GM21825 (cell line): Measurements from ENCODE around the gene OR2F1.

ENCODE experiments used
- ATAC-seq: cut with Tn5 transposase; IDR thresholded peaks from one replicate; pipeline ENCODE4 v1.9.1; 2021; ENCODE audit warnings: mild to moderate bottlenecking, moderate library complexity; ENCODE audit not compliant: unreplicated experiment

The OR2F1 gene

GRCh38 chr7:143954544-143954943, at the start of gene OR2F1:
TSS of gene OR2F1 (plus strand) at chr7:143954844. CDS start at chr7:143959971, 5,127 bp downstream.
- no peak for ATAC-seq

- ATAC-seq, result no peak
Observed at GRCh38 chr7:143905509-143905908, 49.1 kb upstream of the OR2F1 start.

DNA sequence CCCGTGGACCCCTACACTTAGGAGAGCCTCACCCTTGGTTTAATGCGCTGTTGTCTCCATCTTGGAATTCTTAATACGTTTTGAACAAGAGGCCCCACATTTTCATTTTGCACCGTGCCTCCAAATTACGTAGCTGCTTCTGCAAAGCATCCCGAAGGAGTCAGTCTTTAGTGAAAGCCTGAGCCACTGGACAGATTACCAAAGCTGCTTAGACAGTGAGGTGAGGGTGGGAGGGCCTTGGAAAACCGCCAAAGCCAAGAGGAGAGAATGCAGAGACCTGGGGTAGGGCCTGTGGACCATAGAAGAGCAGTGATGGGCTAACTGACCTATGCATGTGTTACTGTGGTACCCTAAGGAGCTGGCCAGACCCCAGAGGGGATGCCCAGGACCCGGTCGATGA, 48.5 kb upstream of the OR2F1 start:
- no peak for ATAC-seq

DNA sequence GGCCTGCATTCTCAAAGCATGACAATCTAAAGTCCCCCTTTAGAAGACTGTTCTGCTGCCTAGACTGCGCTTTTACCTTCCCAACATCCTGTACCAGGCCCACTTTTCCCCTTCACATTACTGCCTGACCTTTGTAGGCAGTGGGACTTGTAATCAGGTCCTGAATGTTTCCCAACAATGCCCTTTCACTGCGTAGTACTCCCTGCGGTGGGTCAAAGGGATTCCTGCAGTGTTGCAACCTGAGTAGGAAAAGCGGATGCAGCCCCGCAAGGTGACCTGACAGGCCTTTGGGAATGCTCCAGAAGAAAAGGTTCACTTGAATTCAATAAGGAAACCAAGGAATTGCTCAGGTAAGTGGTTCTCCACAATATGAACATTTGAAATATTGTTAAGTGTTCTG, 47.7 kb upstream of the OR2F1 start:
- no peak for ATAC-seq

- no peak for ATAC-seq
Observed at GRCh38 chr7:143908120-143908519, 46.5 kb upstream of the OR2F1 start.

GRCh38 chr7:143909863-143910262, 44.8 kb upstream of the OR2F1 start:
- ATAC-seq, result no peak

GRCh38 chr7:143910473-143911248, 44.0 kb upstream of the OR2F1 start:
- ATAC-seq, result no peak

- ATAC-seq, result no peak
Observed at GRCh38 chr7:143913945-143914615, 40.6 kb upstream of the OR2F1 start.

DNA sequence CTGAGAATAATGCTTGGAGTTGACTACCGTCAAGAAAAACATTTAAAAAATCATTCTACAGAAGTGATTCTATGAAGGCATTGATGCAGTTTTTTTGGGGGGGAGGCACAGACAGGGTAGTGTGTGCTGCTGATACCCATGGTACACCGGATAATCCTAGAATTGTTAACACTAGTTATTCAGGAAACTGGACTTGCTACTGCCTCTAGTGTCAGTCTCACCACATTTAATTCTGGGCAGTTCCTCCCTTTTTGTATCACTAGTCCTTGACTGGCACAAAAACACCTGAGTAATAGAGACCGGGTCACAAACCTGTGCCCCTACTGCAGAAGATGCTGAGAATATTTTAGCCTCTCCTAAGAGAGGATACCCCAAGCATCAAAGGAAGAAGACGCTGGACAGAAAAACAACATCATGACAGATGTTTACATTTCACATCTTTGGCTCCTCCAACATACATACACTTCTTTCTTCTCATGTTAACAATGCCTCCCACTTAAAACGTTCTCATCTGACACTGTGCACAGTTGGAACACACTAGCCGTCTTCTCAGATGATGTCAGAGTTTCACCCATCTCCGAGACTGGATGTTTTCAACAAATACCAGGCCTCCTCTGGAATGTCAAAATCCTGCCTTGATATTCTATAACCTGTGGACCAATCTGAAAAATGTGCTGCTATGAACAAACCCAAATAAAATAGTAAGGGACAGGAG, 39.5 kb upstream of the OR2F1 start:
- no peak for ATAC-seq

- no peak for ATAC-seq
Observed at GRCh38 chr7:143924851-143925250, 29.8 kb upstream of the OR2F1 start.

DNA sequence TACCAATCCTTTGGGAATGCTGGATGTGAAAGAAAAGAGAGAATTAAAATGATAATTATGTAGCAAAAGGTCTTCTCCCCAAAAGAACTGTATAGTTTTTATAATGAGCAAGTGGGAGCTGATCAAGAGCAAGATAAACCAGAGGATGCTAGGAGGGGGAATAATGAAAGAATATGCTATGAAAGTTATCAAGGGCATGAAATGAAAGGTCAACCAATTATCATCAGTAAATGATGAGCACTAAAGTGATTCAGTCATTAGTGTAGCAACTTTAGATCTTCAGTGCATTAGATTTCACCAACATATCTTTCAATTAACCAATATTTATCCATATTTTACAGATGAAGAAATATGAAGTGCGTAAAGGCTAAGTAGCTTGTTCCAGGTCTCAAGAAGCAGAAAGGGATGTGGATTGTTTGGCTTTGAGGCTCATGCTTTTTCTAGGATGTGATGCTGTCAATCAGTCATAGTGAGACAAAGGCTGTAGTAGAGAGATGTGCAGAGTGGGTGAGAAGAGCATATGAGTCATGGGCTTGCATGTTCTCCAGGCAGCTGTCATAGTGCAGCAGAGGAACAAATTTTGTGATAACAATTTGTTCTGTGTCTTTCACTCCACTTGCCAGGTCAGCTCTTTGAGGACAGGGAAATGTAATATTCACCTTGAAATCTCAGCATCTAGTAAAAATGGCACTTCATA, 25.3 kb upstream of the OR2F1 start:
- ATAC-seq, result no peak

DNA sequence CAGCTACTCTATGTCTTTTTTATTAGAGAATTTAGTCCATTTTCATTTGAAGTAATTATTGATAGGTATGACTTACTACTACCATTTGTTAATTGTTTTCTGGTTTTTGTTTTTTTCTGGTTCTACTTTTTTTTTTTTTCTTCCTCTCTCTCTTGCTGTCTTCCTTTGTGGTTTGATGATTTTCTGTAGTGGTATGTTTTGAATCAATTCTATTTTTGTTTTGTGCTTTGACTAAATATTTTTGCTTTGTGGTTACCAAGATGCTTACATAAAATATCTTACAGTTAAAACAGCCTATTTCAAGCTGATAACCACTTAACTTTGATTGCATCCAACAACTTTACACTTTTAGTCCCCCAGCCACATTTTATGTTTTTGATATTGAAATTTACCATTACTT, 22.9 kb upstream of the OR2F1 start:
- ATAC-seq, result no peak

DNA sequence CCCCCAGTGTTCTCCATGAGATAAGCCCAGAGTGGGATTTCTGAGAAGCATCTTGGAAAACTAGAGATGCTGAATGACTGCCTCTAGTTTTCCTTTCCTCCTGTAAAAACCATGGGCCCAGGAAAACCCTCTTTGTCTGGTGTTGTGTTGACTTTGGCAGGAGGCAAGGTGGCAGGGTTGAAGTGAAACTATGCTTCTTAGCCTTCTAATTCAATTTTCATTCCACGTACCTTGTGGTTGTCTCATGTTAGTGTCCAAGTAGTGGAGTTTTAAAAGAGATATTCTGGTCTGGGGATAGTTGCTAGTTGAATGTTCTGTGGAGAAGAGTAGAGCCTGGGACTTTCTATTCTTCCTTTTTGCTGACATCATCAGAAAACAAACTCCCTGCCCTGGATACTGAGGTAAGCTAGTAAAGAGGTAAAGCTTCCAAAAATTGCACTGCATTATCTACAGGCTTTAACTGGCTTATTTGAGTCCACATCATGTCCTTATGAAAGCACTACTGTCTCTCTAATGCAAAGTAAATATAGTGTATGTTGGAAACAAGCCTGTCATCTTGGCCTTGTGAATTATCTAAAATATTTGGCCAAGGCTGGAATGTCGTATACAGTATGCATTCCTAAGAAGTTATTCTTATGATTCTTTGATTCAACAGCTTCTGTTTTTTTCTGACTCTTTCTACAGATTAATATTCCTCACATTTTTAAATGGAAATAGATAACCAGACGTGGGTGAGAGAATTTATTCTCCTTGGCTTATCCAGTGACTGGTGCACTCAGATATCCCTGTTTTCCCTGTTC, 19.9 kb upstream of the OR2F1 start, which contains the start of gene OR2F2:
Gene OR2F2 (plus strand): TSS at position 708 of the 800 bp plus-strand sequence. CDS start 0 bp downstream, at position 708.
- ATAC-seq, result no peak

DNA sequence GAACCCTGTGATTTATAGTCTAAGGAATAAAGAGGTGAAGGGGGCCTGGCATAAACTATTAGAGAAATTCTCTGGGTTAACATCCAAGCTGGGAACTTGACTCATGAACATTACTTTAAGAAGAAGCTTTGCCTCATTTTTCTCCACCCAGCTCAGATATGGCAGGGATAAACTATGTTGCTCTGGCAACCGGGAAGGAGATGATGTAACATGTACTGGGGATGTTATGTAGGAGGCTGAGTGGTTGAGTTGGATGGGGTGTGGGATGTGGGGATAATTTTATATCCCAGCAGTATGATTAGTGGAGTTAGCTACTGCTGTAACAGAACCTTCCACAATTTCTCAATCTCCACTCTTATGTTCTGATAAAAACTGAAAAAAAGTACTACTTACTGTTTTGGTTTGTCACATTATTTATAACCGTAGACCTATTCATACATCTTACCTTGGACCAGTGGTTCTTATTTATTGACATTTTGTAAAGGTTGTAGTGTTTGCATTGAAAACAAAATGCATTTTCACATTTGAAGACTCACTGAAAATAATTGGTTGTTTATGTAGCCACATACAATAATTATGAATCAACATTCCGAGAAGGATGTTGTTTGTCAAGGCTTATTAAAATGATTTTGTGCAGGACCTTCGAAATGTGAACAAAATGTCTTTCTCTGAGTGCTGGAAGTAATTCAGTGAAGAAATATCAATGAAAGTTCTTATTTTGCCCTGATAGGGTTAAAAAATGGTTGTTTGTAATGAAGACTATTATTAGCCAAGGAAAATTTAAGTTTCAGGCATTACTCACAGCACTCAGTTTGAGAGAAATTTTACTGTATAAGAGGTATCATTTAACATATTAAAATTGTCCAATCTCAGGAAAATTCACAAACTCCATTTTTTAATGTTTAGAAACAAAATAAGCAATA, 18.3 kb upstream of the OR2F1 start:
- ATAC-seq, result no peak

GRCh38 chr7:143938379-143939243, 16.0 kb upstream of the OR2F1 start:
- no peak for ATAC-seq

- no peak for ATAC-seq
Observed at GRCh38 chr7:143945423-143945822, 9.2 kb upstream of the OR2F1 start.

DNA sequence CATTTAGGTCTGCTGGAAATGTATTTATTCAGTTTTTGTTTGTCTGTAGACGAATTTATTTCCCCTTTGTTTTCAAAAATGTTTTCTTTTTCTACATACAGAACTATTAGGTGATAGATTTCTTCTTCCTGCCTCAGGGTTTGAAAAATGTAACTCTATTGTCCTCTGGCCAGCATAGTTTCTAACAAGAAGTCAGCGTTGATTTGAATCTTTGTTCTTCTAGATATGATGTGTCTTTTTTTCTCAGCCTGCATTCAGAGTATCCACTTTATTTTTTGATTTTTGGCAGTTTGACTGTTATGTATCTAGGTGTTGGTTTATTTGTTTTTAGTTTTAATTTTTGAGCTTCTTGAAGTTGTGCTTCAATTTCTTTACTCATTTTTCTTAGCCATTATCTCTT, 7.5 kb upstream of the OR2F1 start:
- ATAC-seq, result no peak

DNA sequence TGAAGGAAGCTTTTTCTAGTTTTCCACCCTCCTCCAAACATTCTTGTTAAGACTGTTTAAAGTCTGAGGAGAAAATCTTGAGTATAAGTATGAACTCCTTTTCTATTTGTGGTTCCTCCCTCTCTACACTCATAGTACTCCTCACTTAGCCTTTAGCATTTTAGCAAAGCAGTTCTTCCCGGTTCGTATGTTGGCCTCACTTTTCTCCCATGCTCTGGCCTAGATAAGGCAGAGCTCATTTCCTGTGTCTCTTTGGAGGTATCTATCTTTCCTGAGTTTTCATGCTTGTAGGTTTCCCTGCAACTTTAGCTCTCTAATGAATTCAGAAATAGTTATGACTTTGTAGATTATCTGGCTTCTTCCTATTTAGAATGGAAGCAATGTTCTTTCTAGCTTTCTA, 5.9 kb upstream of the OR2F1 start:
- no peak for ATAC-seq
